ENCODE data around the gene ERV3-1.
A peak's percentile ranks its signal among the peaks of the same experiment; 100 is the strongest.
"Not testable (repeated sequence)": the region's sequence is repeated elsewhere in the genome, so short reads cannot be mapped to it uniquely, and the experiment has no call there.

ERV3-1 gene

GRCh38 chr7:65006094-65006992 is at the start of gene ERV3-1:
Gene ERV3-1 (minus strand): TSS chr7:65006687. CDS start chr7:64993026, 13,661 bp downstream.
- peak; percentile 92 for DNase-seq (ENCODE audit: low read depth)

GRCh38 chr7:65055786-65056185 is 49.3 kb upstream of the ERV3-1 start:
- DNase-seq (ENCODE audit: low read depth), result not testable (repeated sequence)

GRCh38 chr7:65054466-65054994 is 48.0 kb upstream of the ERV3-1 start:
- DNase-seq (ENCODE audit: low read depth), result not testable (repeated sequence)

- DNase-seq (ENCODE audit: low read depth), result not testable (repeated sequence)
Measured at GRCh38 chr7:65051654-65052053, 45.2 kb upstream of the ERV3-1 start.

- DNase-seq (ENCODE audit: low read depth), result not testable (repeated sequence)
Measured at GRCh38 chr7:65051139-65051538, 44.7 kb upstream of the ERV3-1 start.

- DNase-seq (ENCODE audit: low read depth), result not testable (repeated sequence)
Measured at GRCh38 chr7:65046329-65046728, 39.8 kb upstream of the ERV3-1 start.

GRCh38 chr7:65045589-65045988 is 39.1 kb upstream of the ERV3-1 start:
- not testable (repeated sequence) for DNase-seq (ENCODE audit: low read depth)

GRCh38 chr7:65038767-65039166 is 32.3 kb upstream of the ERV3-1 start:
- peak; percentile 32 for DNase-seq (ENCODE audit: low read depth)

- DNase-seq (ENCODE audit: low read depth), result peak; percentile 88
Measured at GRCh38 chr7:65037740-65038688, 31.5 kb upstream of the ERV3-1 start.

GRCh38 chr7:65036526-65036925 is 30.0 kb upstream of the ERV3-1 start:
- peak; percentile 4 for DNase-seq (ENCODE audit: low read depth)

GRCh38 chr7:65035469-65035868 is 29.0 kb upstream of the ERV3-1 start:
- DNase-seq (ENCODE audit: low read depth), result not testable (repeated sequence)

GRCh38 chr7:65034120-65034782 is 27.8 kb upstream of the ERV3-1 start:
- DNase-seq (ENCODE audit: low read depth), result peak; percentile 62

GRCh38 chr7:65033391-65033790 is 26.9 kb upstream of the ERV3-1 start:
- not testable (repeated sequence) for DNase-seq (ENCODE audit: low read depth)

GRCh38 chr7:65025023-65025422 is 18.5 kb upstream of the ERV3-1 start:
- not testable (repeated sequence) for DNase-seq (ENCODE audit: low read depth)

GRCh38 chr7:65020978-65021377 is 14.5 kb upstream of the ERV3-1 start:
- DNase-seq (ENCODE audit: low read depth), result not testable (repeated sequence)

- DNase-seq (ENCODE audit: low read depth), result not testable (repeated sequence)
Measured at GRCh38 chr7:65009881-65010280, 3.4 kb upstream of the ERV3-1 start.

- not testable (repeated sequence) for DNase-seq (ENCODE audit: low read depth)
Measured at GRCh38 chr7:65009394-65009793, 2.9 kb upstream of the ERV3-1 start.

GRCh38 chr7:65007036-65007435 is 549 bp upstream of the ERV3-1 start:
- not testable (repeated sequence) for DNase-seq (ENCODE audit: low read depth)

- no peak for DNase-seq (ENCODE audit: low read depth)
Measured at GRCh38 chr7:65004575-65004974, 1.9 kb downstream of the ERV3-1 start.

- DNase-seq (ENCODE audit: low read depth), result no peak
Measured at GRCh38 chr7:65002972-65003585, 3.4 kb downstream of the ERV3-1 start.

- DNase-seq (ENCODE audit: low read depth), result no peak
Measured at GRCh38 chr7:65001291-65001814, 5.1 kb downstream of the ERV3-1 start.

All from ELR (cell line).